ENCODE results near the gene HOXD9.

The HOXD9 gene

GRCh38 chr2:176140513-176141317 lies 18.2 kb downstream of the HOXD9 start:
- DNase-seq: peak; percentile 71

DNA sequence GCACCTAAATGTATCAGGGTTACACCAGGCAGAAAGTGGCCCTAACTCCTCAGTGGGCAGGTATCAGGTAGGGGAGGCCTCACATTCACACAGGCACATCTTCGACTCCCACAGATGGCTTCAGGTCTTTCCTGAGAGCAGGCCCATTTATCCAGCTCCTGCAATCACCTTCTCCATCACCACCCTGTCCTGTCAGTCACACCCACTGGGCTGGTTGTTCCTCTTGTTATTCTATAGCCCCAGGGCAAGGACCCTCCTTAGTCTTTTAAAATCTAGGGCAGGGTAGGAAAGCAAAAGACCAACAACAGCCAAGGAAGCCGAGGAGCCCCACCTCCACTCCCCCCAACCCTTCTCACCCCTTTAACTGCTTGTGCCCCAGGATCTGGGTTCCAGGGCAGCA lies 19.8 kb downstream of the HOXD9 start:
- DNase-seq: no peak

- no peak for DNase-seq
Measured at GRCh38 chr2:176145085-176145969, 22.8 kb downstream of the HOXD9 start.

- no peak for DNase-seq
Measured at GRCh38 chr2:176146101-176146500, 23.6 kb downstream of the HOXD9 start.

DNA sequence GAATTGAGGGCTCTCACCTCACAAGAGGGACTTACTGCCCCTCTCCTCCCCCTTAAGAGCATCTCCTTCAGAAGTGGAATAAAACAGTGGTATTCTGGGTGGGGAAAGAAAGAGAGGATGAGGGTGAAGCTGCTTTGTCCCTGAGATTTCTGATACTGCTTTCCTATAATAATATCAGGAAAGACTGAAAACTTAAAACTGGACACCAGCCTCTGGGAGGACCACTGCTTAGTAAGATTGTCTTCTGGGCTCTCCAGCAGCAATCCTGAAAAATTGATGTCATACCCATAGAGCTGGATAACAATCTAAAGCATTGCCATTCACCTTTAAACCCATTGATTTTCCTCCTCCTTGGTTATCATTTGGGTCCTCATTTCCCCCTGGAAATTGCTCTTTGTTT lies 24.1 kb downstream of the HOXD9 start:
- DNase-seq: no peak

GRCh38 chr2:176147210-176147799 lies 24.8 kb downstream of the HOXD9 start:
- DNase-seq: no peak

GRCh38 chr2:176147800-176148496 lies 25.4 kb downstream of the HOXD9 start:
- no peak for DNase-seq

- no peak for DNase-seq
Measured at GRCh38 chr2:176148751-176149421, 26.4 kb downstream of the HOXD9 start.

- DNase-seq: no peak
Measured at GRCh38 chr2:176149481-176149938, 27.0 kb downstream of the HOXD9 start.

- DNase-seq: no peak
Measured at GRCh38 chr2:176149939-176150583, 27.5 kb downstream of the HOXD9 start.

GRCh38 chr2:176150584-176151441 lies 28.3 kb downstream of the HOXD9 start:
- no peak for DNase-seq

DNA sequence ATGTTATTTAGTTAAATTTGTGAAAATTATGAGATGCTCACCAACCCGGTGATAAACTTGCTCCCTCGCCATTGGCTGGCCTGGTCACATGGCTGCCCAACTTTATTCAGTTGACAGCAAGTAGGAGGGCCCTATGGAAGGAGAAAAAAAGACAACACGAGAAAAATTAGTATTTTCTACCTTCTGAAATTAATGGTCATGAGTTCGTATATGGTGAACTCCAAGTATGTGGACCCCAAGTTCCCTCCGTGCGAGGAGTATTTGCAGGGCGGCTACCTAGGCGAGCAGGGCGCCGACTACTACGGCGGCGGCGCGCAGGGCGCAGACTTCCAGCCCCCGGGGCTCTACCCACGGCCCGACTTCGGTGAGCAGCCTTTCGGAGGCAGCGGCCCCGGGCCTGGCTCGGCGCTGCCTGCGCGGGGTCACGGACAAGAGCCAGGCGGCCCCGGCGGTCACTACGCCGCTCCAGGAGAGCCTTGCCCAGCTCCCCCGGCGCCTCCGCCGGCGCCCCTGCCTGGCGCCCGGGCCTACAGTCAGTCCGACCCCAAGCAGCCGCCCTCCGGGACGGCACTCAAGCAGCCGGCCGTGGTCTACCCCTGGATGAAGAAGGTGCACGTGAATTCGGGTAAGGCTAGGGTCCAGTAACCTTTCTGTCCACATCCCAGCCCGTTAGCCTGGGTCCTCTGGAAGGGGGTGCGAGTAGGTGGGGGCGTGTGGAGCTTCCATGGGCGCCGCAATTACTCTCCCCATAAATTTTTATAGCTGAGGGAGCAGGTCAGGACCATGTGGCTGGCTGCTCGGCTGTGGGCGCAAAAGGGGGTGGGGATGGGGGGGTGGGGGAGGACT lies 29.1 kb downstream of the HOXD9 start, which contains the start of gene HOXD4:
HOXD4 (plus strand) TSS at position 109 of the 846 bp plus-strand sequence; CDS start at position 193, 84 bp downstream.
- DNase-seq: no peak

DNA sequence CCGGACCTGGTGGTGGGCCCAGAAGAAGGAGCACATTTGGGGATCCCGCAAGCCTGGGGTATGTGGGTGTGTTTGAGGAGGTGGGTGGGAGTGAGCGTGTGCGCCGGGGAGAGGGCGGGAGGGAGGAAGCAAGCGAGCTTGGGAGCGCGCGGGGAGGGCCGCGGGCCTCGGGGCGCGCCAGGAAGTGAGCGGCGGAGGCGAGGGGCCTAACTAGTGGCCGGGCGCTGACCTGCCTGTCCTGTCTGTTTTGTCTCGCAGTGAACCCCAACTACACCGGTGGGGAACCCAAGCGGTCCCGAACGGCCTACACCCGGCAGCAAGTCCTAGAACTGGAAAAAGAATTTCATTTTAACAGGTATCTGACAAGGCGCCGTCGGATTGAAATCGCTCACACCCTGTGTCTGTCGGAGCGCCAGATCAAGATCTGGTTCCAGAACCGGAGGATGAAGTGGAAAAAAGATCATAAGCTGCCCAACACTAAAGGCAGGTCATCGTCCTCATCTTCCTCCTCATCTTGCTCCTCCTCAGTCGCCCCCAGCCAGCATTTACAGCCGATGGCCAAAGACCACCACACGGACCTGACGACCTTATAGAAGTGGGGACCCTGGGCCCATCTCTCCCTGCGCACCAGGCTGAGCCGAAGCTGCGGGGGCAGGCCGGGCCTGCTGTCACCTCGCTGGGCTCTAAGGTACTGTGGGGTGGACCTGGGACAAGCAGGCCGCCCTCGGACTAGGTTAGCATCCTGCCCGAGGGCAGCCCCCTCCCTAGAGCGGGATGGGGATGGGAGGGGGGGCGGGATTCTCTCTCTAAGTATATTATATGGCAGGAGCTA lies 30.0 kb downstream of the HOXD9 start:
- DNase-seq: no peak

DNA sequence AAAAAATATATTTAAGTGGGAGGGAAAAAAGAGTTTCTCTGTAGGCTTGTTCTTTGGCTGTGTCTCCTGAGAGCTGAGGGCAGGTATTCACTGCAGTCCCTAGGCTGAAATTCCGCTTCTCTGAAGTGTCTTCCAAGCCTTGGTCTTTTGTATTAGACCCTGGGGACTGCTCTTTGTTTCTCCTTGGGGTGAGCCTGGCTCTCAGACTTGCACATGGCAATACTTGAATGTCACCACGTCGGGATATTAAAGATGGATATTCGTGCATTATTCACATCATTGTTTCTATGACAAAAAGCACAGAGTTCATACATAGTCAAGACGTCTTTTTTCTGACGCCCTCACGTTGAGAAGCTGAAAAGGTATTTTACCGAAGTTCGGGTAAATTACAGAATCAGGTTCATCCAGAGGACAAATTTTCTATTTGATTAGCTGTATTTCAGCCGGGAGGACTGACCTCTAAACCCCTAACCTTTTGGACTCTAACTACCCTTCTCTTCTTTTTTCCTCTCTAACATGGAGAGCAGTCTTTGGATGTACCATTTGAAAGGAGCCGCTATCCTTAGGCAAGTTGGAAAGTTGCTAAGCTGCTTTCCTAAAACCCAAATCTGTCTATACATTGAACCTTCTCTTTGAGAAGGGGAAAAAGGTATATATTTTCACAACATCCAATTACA lies 32.2 kb downstream of the HOXD9 start:
- DNase-seq: no peak

DNA sequence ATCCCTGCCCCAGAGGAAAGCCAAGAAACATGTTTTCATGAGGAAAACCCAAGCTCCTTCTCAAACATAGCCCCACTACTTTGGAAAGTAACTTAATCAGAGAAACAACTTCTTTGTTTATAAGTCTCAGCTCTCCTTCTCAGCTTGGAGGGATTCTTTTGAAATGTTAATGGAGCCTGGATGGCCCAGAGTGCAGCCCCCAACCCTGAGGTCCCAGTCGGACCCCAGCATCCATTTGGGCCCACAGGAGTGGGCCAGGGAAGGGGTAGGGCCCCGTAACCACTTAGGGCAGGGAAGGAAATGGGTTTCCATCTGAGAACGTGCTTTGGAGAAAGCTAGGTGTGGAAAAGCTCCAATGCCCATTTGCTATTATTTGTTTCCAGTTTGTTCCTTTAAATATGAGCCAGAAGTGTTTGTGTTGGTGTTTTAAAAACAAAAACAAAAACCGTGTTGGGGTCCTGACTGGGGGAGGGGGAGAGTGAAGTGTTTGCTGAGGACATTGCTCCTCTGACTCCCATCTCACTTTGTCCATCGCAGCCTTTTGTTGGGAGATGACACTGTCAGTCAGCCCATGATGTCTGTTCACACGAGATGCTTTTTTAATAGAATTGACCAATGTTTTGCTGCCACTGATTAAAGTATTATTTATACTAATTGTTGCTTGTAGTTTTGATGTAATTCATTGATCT lies 33.0 kb downstream of the HOXD9 start:
- no peak for DNase-seq

- no peak for DNase-seq
Measured at GRCh38 chr2:176156301-176156806, 33.8 kb downstream of the HOXD9 start.

DNA sequence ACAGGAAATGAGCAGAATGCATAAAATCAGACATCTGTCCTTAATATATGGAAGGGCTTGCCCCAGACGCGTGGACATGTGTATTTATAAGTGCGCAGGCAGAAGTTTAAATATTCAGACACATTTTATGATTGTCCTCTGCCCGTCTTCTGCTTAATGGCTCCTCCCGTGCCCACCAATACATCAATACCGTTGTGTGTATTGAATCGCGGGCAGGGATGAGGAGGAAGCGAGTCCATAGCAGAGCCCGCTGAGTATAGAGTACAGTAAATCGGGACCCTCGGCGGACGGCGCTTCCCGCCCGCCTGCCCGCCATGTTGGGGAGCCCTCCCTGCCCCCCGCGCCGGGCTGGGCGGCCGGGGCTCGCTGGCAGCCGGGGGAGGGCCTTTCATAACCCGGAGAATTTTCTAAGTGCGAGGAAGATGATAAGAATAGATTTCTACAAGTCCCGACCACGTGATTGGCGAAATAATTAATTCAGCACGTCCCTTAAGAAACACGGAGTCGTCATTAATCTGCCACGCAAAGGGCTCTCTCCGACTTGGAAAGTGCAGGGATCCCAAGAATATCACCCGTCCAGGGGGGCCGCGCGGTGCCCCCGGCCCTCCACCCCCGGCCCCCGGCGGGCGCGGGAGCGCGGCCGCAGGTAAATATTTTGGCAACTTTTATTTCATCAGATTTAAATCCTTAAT lies 34.4 kb downstream of the HOXD9 start, which contains the start of gene HOXD3:
HOXD3 (plus strand) TSS at position 501 of the 692 bp plus-strand sequence. CDS start 11,808 bp downstream, outside the sequence.
- DNase-seq: no peak
